ENCODE data around the gene HNRNPR. TPM values are rescaled to one million over a fixed set of nuclear protein-coding genes. Genes with fewer than 3 reads are reported as not detected.

HNRNPR gene
- total RNA-seq, 2 donors from 2014 or later: 187 to 210 TPM

GRCh38 chr1:23371987-23372880 lies 28.1 kb upstream of the HNRNPR start:
- no peak for TF ChIP-seq CTCF (conservative IDR thresholded peaks at IDR 0.05)
- peaks cover 60% of the 10 kb centered on the region for H3K4me1 Mint-ChIP-seq
- H3K9me3 ChIP-seq (ENCODE audit: control insufficient read depth, low read length): peaks cover 3% of the 10 kb centered on the region
- no peaks in the 10 kb centered on the region for H3K27me3 ChIP-seq (ENCODE audit: control insufficient read depth, insufficient read depth, low read length, poor library complexity, severe bottlenecking)
- H3K4me1 ChIP-seq (ENCODE audit: control insufficient read depth, insufficient read depth, low read length): peaks cover 31% of the 10 kb centered on the region
- peak; percentile 92 for DNase-seq
- H3K36me3 ChIP-seq (ENCODE audit: control insufficient read depth, insufficient read depth, low read length): peaks cover 11% of the 10 kb centered on the region
- H3K9ac ChIP-seq (ENCODE audit: extremely low read depth, low read length, poor library complexity, severe bottlenecking): peak overlapping the region; percentile 94
- peak overlapping the region; percentile 8 for H3K27ac ChIP-seq (ENCODE audit: low read depth, low read length)
- peaks cover 6% of the 10 kb centered on the region for H3K9me3 Mint-ChIP-seq
- H3K4me3 ChIP-seq (ENCODE audit: low read length): peak overlapping the region; percentile 95
- peaks cover 12% of the 10 kb centered on the region for H3K36me3 Mint-ChIP-seq (ENCODE audit: low read depth)
- 50 to 51% methylated on average over 10 to 13 of the region's 13 CpGs for WGBS, 2 experiments (ENCODE audit: insufficient coverage in 1 of 2, insufficient read length in 1 of 2)
- peak overlapping the region; percentile 89 for H3K4me3 Mint-ChIP-seq
- peaks cover 50% of the 10 kb centered on the region for H3K27me3 Mint-ChIP-seq (ENCODE audit: insufficient read depth)
- peak overlapping the region; percentile 90 for H3K27ac Mint-ChIP-seq

- H3K36me3 ChIP-seq (ENCODE audit: control insufficient read depth, insufficient read depth, low read length): peaks cover 22% of the 10 kb centered on the region
- H3K4me1 Mint-ChIP-seq: peaks cover 57% of the 10 kb centered on the region
- H3K4me3 ChIP-seq (ENCODE audit: low read length): peak overlapping the region; percentile 95
- H3K9me3 ChIP-seq (ENCODE audit: control insufficient read depth, low read length): peaks cover 16% of the 10 kb centered on the region
- 5 to 11% methylated on average over 5 to 13 of the region's 13 CpGs for WGBS, 2 experiments (ENCODE audit: insufficient coverage in 1 of 2, insufficient read length in 1 of 2)
- peaks cover 24% of the 10 kb centered on the region for H3K36me3 Mint-ChIP-seq (ENCODE audit: low read depth)
- peak; percentile 69 for TF ChIP-seq CTCF (conservative IDR thresholded peaks at IDR 0.05)
- peak overlapping the region; percentile 89 for H3K4me3 Mint-ChIP-seq
- peak overlapping the region; percentile 99 for H3K27ac Mint-ChIP-seq
- no peaks in the 10 kb centered on the region for H3K27me3 ChIP-seq (ENCODE audit: control insufficient read depth, insufficient read depth, low read length, poor library complexity, severe bottlenecking)
- peaks cover 28% of the 10 kb centered on the region for H3K4me1 ChIP-seq (ENCODE audit: control insufficient read depth, insufficient read depth, low read length)
- peak overlapping the region; percentile 99 for H3K27ac ChIP-seq (ENCODE audit: low read depth, low read length)
- H3K27me3 Mint-ChIP-seq (ENCODE audit: insufficient read depth): peaks cover 61% of the 10 kb centered on the region
- H3K9me3 Mint-ChIP-seq: peaks cover 19% of the 10 kb centered on the region
- H3K9ac ChIP-seq (ENCODE audit: extremely low read depth, low read length, poor library complexity, severe bottlenecking): peak overlapping the region; percentile 94
- peak; percentile 94 for DNase-seq
Observed at GRCh38 chr1:23370709-23371584, 26.9 kb upstream of the HNRNPR start.

- peaks cover 20% of the 10 kb centered on the region for H3K9me3 ChIP-seq (ENCODE audit: control insufficient read depth, low read length)
- peak overlapping the region; percentile 99 for H3K27ac ChIP-seq (ENCODE audit: low read depth, low read length)
- peaks cover 28% of the 10 kb centered on the region for H3K4me1 ChIP-seq (ENCODE audit: control insufficient read depth, insufficient read depth, low read length)
- Mint-ChIP-seq H3K4me3 (peak overlapping the region; percentile 89), H3K36me3 (ENCODE audit: low read depth) (peaks cover 28% of the 10 kb centered on the region), H3K27me3 (ENCODE audit: insufficient read depth) (peaks cover 63% of the 10 kb centered on the region), H3K4me1 (peaks cover 57% of the 10 kb centered on the region), H3K9me3 (peaks cover 24% of the 10 kb centered on the region), H3K27ac (peak overlapping the region; percentile 99)
- peak; percentile 44 for DNase-seq
- peak; percentile 11 for TF ChIP-seq CTCF (conservative IDR thresholded peaks at IDR 0.05)
- WGBS, 2 experiments (ENCODE audit: insufficient coverage in 1 of 2, insufficient read length in 1 of 2): 55 to 69% methylated on average over 4 to 5 of the region's 5 CpGs
- H3K4me3 ChIP-seq (ENCODE audit: low read length): peak overlapping the region; percentile 95
- peaks cover 24% of the 10 kb centered on the region for H3K36me3 ChIP-seq (ENCODE audit: control insufficient read depth, insufficient read depth, low read length)
- H3K27me3 ChIP-seq (ENCODE audit: control insufficient read depth, insufficient read depth, low read length, poor library complexity, severe bottlenecking): no peaks in the 10 kb centered on the region
- H3K9ac ChIP-seq (ENCODE audit: extremely low read depth, low read length, poor library complexity, severe bottlenecking): peak overlapping the region; percentile 94
Observed at GRCh38 chr1:23370330-23370708, 26.2 kb upstream of the HNRNPR start.

All from endodermal cell (in vitro differentiated cells).